ENCODE measurements around the gene MED12L.

MED12L gene

GRCh38 chr3:151248772-151249337 is 163.4 kb downstream of the MED12L start:
- H2AFZ ChIP-seq (ENCODE audit: low read length, unreplicated experiment) = peak overlapping the region; percentile 1
- no peaks in the 10 kb centered on the region for H3K36me3 ChIP-seq (ENCODE audit: insufficient read depth, low read length)
- no peaks in the 10 kb centered on the region for H3K4me1 ChIP-seq (ENCODE audit: control insufficient read depth, insufficient read depth, low read length, unreplicated experiment)
- H3K27ac ChIP-seq (ENCODE audit: low read depth, low read length) = no peak overlapping the region
- no peaks in the 10 kb centered on the region for H3K79me2 ChIP-seq (ENCODE audit: control insufficient read depth, insufficient read depth, low read length, unreplicated experiment)
- H3K4me3 ChIP-seq (ENCODE audit: low read depth, low read length) = no peak overlapping the region
- no peaks in the 10 kb centered on the region for H3K27me3 ChIP-seq (ENCODE audit: insufficient read depth, low read length)

GRCh38 chr3:151256749-151257148 is 171.3 kb downstream of the MED12L start:
- no peaks in the 10 kb centered on the region for H3K79me2 ChIP-seq (ENCODE audit: control insufficient read depth, insufficient read depth, low read length, unreplicated experiment)
- no peaks in the 10 kb centered on the region for H3K36me3 ChIP-seq (ENCODE audit: insufficient read depth, low read length)
- no peaks in the 10 kb centered on the region for H3K27me3 ChIP-seq (ENCODE audit: insufficient read depth, low read length)
- no peak overlapping the region for H2AFZ ChIP-seq (ENCODE audit: low read length, unreplicated experiment)
- no peak overlapping the region for H3K4me3 ChIP-seq (ENCODE audit: low read depth, low read length)
- H3K4me1 ChIP-seq (ENCODE audit: control insufficient read depth, insufficient read depth, low read length, unreplicated experiment) = no peaks in the 10 kb centered on the region
- no peak overlapping the region for H3K27ac ChIP-seq (ENCODE audit: low read depth, low read length)

DNA sequence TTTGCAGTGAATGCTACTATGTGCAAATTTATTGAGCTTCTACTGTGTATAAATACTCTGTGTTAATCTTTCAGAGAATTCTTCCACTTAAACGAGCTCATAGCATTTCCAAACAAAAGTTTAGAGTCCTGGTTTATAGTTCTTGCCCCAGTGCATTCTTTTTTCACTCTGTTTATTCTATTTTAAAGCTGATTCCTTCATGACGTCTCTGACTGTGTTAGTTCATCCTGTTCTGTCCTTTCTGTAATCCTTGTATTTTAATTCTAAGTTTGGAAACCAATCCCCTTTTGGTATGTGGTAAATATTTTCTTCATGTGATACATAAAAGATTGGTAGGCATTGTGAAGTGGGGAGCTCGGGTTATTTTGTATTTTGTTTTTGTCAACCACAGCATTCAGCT is 174.2 kb downstream of the MED12L start:
- Histone ChIP-seq H3K27me3 (ENCODE audit: insufficient read depth, low read length) (no peaks in the 10 kb centered on the region), H3K4me3 (ENCODE audit: low read depth, low read length) (no peak overlapping the region), H3K4me1 (ENCODE audit: control insufficient read depth, insufficient read depth, low read length, unreplicated experiment) (no peaks in the 10 kb centered on the region), H2AFZ (ENCODE audit: low read length, unreplicated experiment) (no peak overlapping the region), H3K36me3 (ENCODE audit: insufficient read depth, low read length) (no peaks in the 10 kb centered on the region), H3K27ac (ENCODE audit: low read depth, low read length) (no peak overlapping the region), H3K79me2 (ENCODE audit: control insufficient read depth, insufficient read depth, low read length, unreplicated experiment) (no peaks in the 10 kb centered on the region)

- H3K4me1 ChIP-seq (ENCODE audit: control insufficient read depth, insufficient read depth, low read length, unreplicated experiment) = no peaks in the 10 kb centered on the region
- H2AFZ ChIP-seq (ENCODE audit: low read length, unreplicated experiment) = no peak overlapping the region
- no peak overlapping the region for H3K27ac ChIP-seq (ENCODE audit: low read depth, low read length)
- no peaks in the 10 kb centered on the region for H3K79me2 ChIP-seq (ENCODE audit: control insufficient read depth, insufficient read depth, low read length, unreplicated experiment)
- no peaks in the 10 kb centered on the region for H3K27me3 ChIP-seq (ENCODE audit: insufficient read depth, low read length)
- no peaks in the 10 kb centered on the region for H3K36me3 ChIP-seq (ENCODE audit: insufficient read depth, low read length)
- no peak overlapping the region for H3K4me3 ChIP-seq (ENCODE audit: low read depth, low read length)
Observed at GRCh38 chr3:151262871-151263525, 177.5 kb downstream of the MED12L start.

GRCh38 chr3:151264605-151265004 is 179.1 kb downstream of the MED12L start:
- no peak overlapping the region for H3K4me3 ChIP-seq (ENCODE audit: low read depth, low read length)
- no peak overlapping the region for H3K27ac ChIP-seq (ENCODE audit: low read depth, low read length)
- no peaks in the 10 kb centered on the region for H3K27me3 ChIP-seq (ENCODE audit: insufficient read depth, low read length)
- no peaks in the 10 kb centered on the region for H3K4me1 ChIP-seq (ENCODE audit: control insufficient read depth, insufficient read depth, low read length, unreplicated experiment)
- H2AFZ ChIP-seq (ENCODE audit: low read length, unreplicated experiment) = no peak overlapping the region
- H3K79me2 ChIP-seq (ENCODE audit: control insufficient read depth, insufficient read depth, low read length, unreplicated experiment) = no peaks in the 10 kb centered on the region
- no peaks in the 10 kb centered on the region for H3K36me3 ChIP-seq (ENCODE audit: insufficient read depth, low read length)

- no peaks in the 10 kb centered on the region for H3K79me2 ChIP-seq (ENCODE audit: control insufficient read depth, insufficient read depth, low read length, unreplicated experiment)
- no peaks in the 10 kb centered on the region for H3K4me1 ChIP-seq (ENCODE audit: control insufficient read depth, insufficient read depth, low read length, unreplicated experiment)
- no peak overlapping the region for H3K27ac ChIP-seq (ENCODE audit: low read depth, low read length)
- H3K4me3 ChIP-seq (ENCODE audit: low read depth, low read length) = no peak overlapping the region
- no peaks in the 10 kb centered on the region for H3K36me3 ChIP-seq (ENCODE audit: insufficient read depth, low read length)
- H2AFZ ChIP-seq (ENCODE audit: low read length, unreplicated experiment) = no peak overlapping the region
- H3K27me3 ChIP-seq (ENCODE audit: insufficient read depth, low read length) = no peaks in the 10 kb centered on the region
Observed at GRCh38 chr3:151265166-151265565, 179.7 kb downstream of the MED12L start.

DNA sequence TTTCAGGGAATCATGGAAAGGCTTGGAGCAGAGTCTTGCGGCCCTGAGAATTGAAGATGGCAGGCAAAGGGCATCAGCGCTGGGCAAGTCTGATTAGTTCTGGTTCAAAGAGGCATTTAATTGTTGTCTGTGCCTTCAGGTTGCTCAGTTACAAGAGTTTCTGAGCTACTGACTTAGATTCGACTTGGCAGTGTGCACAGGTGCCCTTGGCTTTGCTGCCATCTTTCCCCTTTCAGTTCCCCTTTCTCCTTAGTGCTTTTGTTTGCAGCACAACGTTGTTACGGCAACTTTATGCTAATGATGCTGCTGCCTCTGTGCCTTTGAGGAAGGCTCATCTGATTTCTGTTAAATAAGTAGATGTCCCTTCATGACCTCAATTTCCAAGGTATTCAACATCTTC is 180.4 kb downstream of the MED12L start:
- no peak overlapping the region for H2AFZ ChIP-seq (ENCODE audit: low read length, unreplicated experiment)
- no peak overlapping the region for H3K27ac ChIP-seq (ENCODE audit: low read depth, low read length)
- no peaks in the 10 kb centered on the region for H3K79me2 ChIP-seq (ENCODE audit: control insufficient read depth, insufficient read depth, low read length, unreplicated experiment)
- H3K4me3 ChIP-seq (ENCODE audit: low read depth, low read length) = no peak overlapping the region
- no peaks in the 10 kb centered on the region for H3K27me3 ChIP-seq (ENCODE audit: insufficient read depth, low read length)
- H3K36me3 ChIP-seq (ENCODE audit: insufficient read depth, low read length) = no peaks in the 10 kb centered on the region
- no peaks in the 10 kb centered on the region for H3K4me1 ChIP-seq (ENCODE audit: control insufficient read depth, insufficient read depth, low read length, unreplicated experiment)

GRCh38 chr3:151267066-151267465 is 181.6 kb downstream of the MED12L start:
- Histone ChIP-seq H3K79me2 (ENCODE audit: control insufficient read depth, insufficient read depth, low read length, unreplicated experiment) (no peaks in the 10 kb centered on the region), H3K4me1 (ENCODE audit: control insufficient read depth, insufficient read depth, low read length, unreplicated experiment) (no peaks in the 10 kb centered on the region), H3K36me3 (ENCODE audit: insufficient read depth, low read length) (no peaks in the 10 kb centered on the region), H3K4me3 (ENCODE audit: low read depth, low read length) (no peak overlapping the region), H3K27ac (ENCODE audit: low read depth, low read length) (no peak overlapping the region), H2AFZ (ENCODE audit: low read length, unreplicated experiment) (no peak overlapping the region), H3K27me3 (ENCODE audit: insufficient read depth, low read length) (no peaks in the 10 kb centered on the region)

- no peak overlapping the region for H3K4me3 ChIP-seq (ENCODE audit: low read depth, low read length)
- H3K27me3 ChIP-seq (ENCODE audit: insufficient read depth, low read length) = no peaks in the 10 kb centered on the region
- no peaks in the 10 kb centered on the region for H3K36me3 ChIP-seq (ENCODE audit: insufficient read depth, low read length)
- H3K79me2 ChIP-seq (ENCODE audit: control insufficient read depth, insufficient read depth, low read length, unreplicated experiment) = no peaks in the 10 kb centered on the region
- no peak overlapping the region for H3K27ac ChIP-seq (ENCODE audit: low read depth, low read length)
- no peaks in the 10 kb centered on the region for H3K4me1 ChIP-seq (ENCODE audit: control insufficient read depth, insufficient read depth, low read length, unreplicated experiment)
- no peak overlapping the region for H2AFZ ChIP-seq (ENCODE audit: low read length, unreplicated experiment)
Observed at GRCh38 chr3:151268267-151269235, 183.1 kb downstream of the MED12L start.

DNA sequence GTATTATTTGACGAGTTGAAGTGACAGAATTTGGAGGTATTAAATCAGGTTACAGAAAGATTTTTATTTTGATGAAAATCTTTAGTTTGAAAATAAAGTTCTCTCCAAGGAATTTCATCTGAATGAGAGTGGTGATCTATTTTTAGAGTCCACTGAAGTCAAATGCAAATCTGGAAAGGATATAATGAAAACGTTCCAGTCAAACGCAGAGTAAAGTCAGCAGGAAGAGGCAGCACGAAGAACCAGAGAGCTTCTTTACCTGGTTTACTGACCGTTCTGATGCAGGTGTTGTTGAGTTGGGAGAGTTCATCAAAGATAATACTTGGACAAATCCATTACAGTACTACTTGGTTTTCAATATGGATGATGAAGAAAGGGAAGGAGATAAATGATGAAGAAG is 184.2 kb downstream of the MED12L start:
- H2AFZ ChIP-seq (ENCODE audit: low read length, unreplicated experiment) = no peak overlapping the region

More for the DNA sequence above, 184.2 kb downstream of the MED12L start:
- Histone ChIP-seq H3K36me3 (ENCODE audit: insufficient read depth, low read length) (no peaks in the 10 kb centered on the region), H3K27ac (ENCODE audit: low read depth, low read length) (no peak overlapping the region), H3K4me3 (ENCODE audit: low read depth, low read length) (no peak overlapping the region), H3K4me1 (ENCODE audit: control insufficient read depth, insufficient read depth, low read length, unreplicated experiment) (no peaks in the 10 kb centered on the region), H3K27me3 (ENCODE audit: insufficient read depth, low read length) (no peaks in the 10 kb centered on the region), H3K79me2 (ENCODE audit: control insufficient read depth, insufficient read depth, low read length, unreplicated experiment) (no peaks in the 10 kb centered on the region)

Measured in ACC112 (cell line).